Measurements from ENCODE around the gene ZIC2. TPM values are rescaled to one million over a fixed set of nuclear protein-coding genes. Genes with fewer than 3 reads are reported as not detected.

The ZIC2 gene
- total and polyA plus RNA-seq, 2 of the 8 experiments (the other 6 are each of a cell fraction or from before 2014, with no cell fraction given) = 53.2 to 372 TPM

- H3K14ac ChIP-seq (ENCODE audit: insufficient read length) = no peak overlapping the region
- H2BK120ac ChIP-seq (replicated peaks; ENCODE audit: low read depth, low read length) = peak overlapping the region; percentile 70
- peak overlapping the region; percentile 30 to 65 (median 50); a peak in 7 of 8 replicates for H3K4me3 ChIP-seq (ENCODE audit: extremely low read depth in 1 of 4, insufficient read depth in 2 of 4, low read depth in 3 of 4, low read length in 4 of 4)
- H3K79me2 ChIP-seq (ENCODE audit: control insufficient read depth in 1 of 2, insufficient read depth in 2 of 2, low read length in 2 of 2) = no peaks in the 10 kb centered on the region
- H3K27me3 ChIP-seq (replicated peaks in 1 of 4; ENCODE audit: control insufficient read depth in 3 of 4, extremely low read depth in 1 of 4, insufficient read depth in 3 of 4, low read length in 3 of 4) = peaks cover 6 to 42% (median 24%) of the 10 kb centered on the region in 4 experiments; a peak in 6 of 7 replicates
- H3K27ac ChIP-seq (ENCODE audit: low read depth, low read length) = no peak overlapping the region
- DNase-seq (ENCODE audit: low read depth in 1 of 2, low spot score in 2 of 2) (no peak), FAIRE-seq (no peak)
- H2BK15ac ChIP-seq (ENCODE audit: low read length) = no peak overlapping the region
- H3K9me3 ChIP-seq (ENCODE audit: insufficient read depth in 2 of 2, low read depth in 1 of 2, low read length in 1 of 2) = no peaks in the 10 kb centered on the region
- peak overlapping the region; percentile 35; the same call in 1 of the 2 replicates for H2BK5ac ChIP-seq (ENCODE audit: low read depth, low read length)
- peak overlapping the region; percentile 77 to 90 for H3K4me2 ChIP-seq (ENCODE audit: insufficient read depth in 1 of 2, low read depth in 2 of 2, low read length in 2 of 2)
- H2BK20ac ChIP-seq (ENCODE audit: low read length) = no peak overlapping the region
- no peak overlapping the region for H3K4ac ChIP-seq (replicated peaks; ENCODE audit: insufficient read length, low read depth, low read length)
- WGBS, 2 experiments (ENCODE audit: extremely low coverage in 1 of 2, insufficient coverage in 1 of 2, insufficient read length in 1 of 2, insufficient replicate concordance in 2 of 2, low coverage in 1 of 2, low lambda C conversion rate in 2 of 2, missing lambda C conversion rate in 1 of 2) = 25% methylated on average over 31 of the region's 40 CpGs; no CpG with 5 or more reads in 1 of the 2 experiments
- H2AFZ ChIP-seq (ENCODE audit: low read length) = no peak overlapping the region
- H3K56ac ChIP-seq (replicated peaks; ENCODE audit: insufficient read length, low read depth, low read length) = no peak overlapping the region
- ChIA-PET POLR2A (ENCODE audit: partially characterized antibody) (interaction anchor here (0.9 to 10.0 kb wide), 3 partner anchors 15 to 42 kb away, joined by 3 to 145 read pairs (median 3); partner anchors contain the start of gene ZIC2), CTCF (ENCODE audit: partially characterized antibody) (interaction anchor here (0.5 kb wide), 1 partner anchor 513 kb away, joined by 3 read pairs; no protein-coding TSS in a partner anchor)
- no peaks in the 10 kb centered on the region for H3K36me3 ChIP-seq (ENCODE audit: control insufficient read depth in 2 of 4, insufficient read depth in 4 of 4, low read length in 3 of 4)
- H4K20me1 ChIP-seq (replicated peaks in 1 of 2; ENCODE audit: control insufficient read depth in 1 of 2, insufficient read depth in 2 of 2, low read length in 2 of 2) = no peaks in the 10 kb centered on the region
- H3K4me1 ChIP-seq (replicated peaks in 1 of 4; ENCODE audit: control insufficient read depth in 3 of 4, insufficient read depth in 4 of 4, low read length in 3 of 4) = peaks cover 6 to 24% (median 14%) of the 10 kb centered on the region in 4 experiments
- no peak overlapping the region for H4K91ac ChIP-seq (replicated peaks; ENCODE audit: insufficient read length, low read length)
- H4K8ac ChIP-seq (ENCODE audit: extremely low read depth, insufficient read depth, low read length) = peak overlapping the region; percentile 95; the same call in 1 of the 2 replicates
- peak overlapping the region; percentile 89 for H3K18ac ChIP-seq (ENCODE audit: extremely low read depth, low read length)
- peak overlapping the region; percentile 94; the same call in 1 of the 2 replicates for H2BK12ac ChIP-seq (ENCODE audit: low read depth, low read length)
- H3K79me1 ChIP-seq (ENCODE audit: low read depth, low read length) = no peaks in the 10 kb centered on the region
- H3K23me2 ChIP-seq (ENCODE audit: low read depth, low read length) = peaks cover 12% of the 10 kb centered on the region; the same call in 1 of the 2 replicates
- H4K5ac ChIP-seq (ENCODE audit: insufficient read length, low read depth, low read length) = peak overlapping the region; percentile 81
- H2AK5ac ChIP-seq (ENCODE audit: low read depth, low read length) = no peak overlapping the region
- peak overlapping the region in 2 of 4 experiments; percentile 39 to 50; a peak in 4 of 7 replicates for H3K9ac ChIP-seq (replicated peaks in 1 of 4; ENCODE audit: extremely low read depth in 1 of 4, low read depth in 3 of 4, low read length in 3 of 4)
- H3K23ac ChIP-seq (ENCODE audit: insufficient read length) = no peak overlapping the region
- no peak for TF ChIP-seq CEBPB (IDR thresholded peaks at IDR 0.05; ENCODE audit: low read depth, low read length)
- TF ChIP-seq EGR1 (IDR thresholded peaks at IDR 0.05; ENCODE audit: borderline replicate concordance, low read depth, low read length) = 0 out of 2 replicates have a peak, but pooled peaks have one; percentile 5
- TF ChIP-seq POU5F1 (IDR thresholded peaks at IDR 0.05; ENCODE audit: low read depth, low read length) = no peak
- TF ChIP-seq CBX5 (IDR thresholded peaks at IDR 0.05; ENCODE audit: low read depth, low read length) = no peak
- no peak for TF ChIP-seq TBP (IDR thresholded peaks at IDR 0.05; ENCODE audit: low read depth, low read length)
- peak; percentile 9 for TF ChIP-seq CTBP2 (IDR thresholded peaks at IDR 0.05; ENCODE audit: borderline replicate concordance, insufficient read depth, insufficient read length, low read length)
- TF ChIP-seq EZH2 (IDR thresholded peaks at IDR 0.05; ENCODE audit: low read depth, low read length, severe bottlenecking) = peak; percentile 21
- no peak for TF ChIP-seq SIN3A (conservative IDR thresholded peaks at IDR 0.05 in 1 of 2, IDR thresholded peaks at IDR 0.05 in 1 of 2; ENCODE audit: low read depth in 1 of 2, low read length in 2 of 2)
- no peak for TF ChIP-seq RFX5 (IDR thresholded peaks at IDR 0.05; ENCODE audit: borderline replicate concordance, low read depth, low read length)
- no peak for TF ChIP-seq CBX8 (IDR thresholded peaks at IDR 0.05; ENCODE audit: borderline replicate concordance, low read depth, low read length)
- no peak for TF ChIP-seq RXRA (IDR thresholded peaks at IDR 0.05; ENCODE audit: insufficient read depth, low read depth, low read length)
- TF ChIP-seq TAF1 (IDR thresholded peaks at IDR 0.05; ENCODE audit: low read depth, low read length) = no peak
Measured at GRCh38 chr13:99997702-99998214, 16.2 kb downstream of the ZIC2 start.
